GM18502 (cell line): Measurements from ENCODE around the gene ABL2.
A peak's percentile ranks its signal among the peaks of the same experiment; 100 is the strongest.
"Not testable (repeated sequence)": the region's sequence is repeated elsewhere in the genome, so short reads cannot be mapped to it uniquely, and the experiment has no call there.

Experiments used
- ATAC-seq: cut with Tn5 transposase; IDR thresholded peaks from one replicate; pipeline ENCODE4 v1.9.1; 2021; ENCODE audit warnings: mild to moderate bottlenecking; ENCODE audit not compliant: unreplicated experiment, poor library complexity

ABL2 gene

DNA sequence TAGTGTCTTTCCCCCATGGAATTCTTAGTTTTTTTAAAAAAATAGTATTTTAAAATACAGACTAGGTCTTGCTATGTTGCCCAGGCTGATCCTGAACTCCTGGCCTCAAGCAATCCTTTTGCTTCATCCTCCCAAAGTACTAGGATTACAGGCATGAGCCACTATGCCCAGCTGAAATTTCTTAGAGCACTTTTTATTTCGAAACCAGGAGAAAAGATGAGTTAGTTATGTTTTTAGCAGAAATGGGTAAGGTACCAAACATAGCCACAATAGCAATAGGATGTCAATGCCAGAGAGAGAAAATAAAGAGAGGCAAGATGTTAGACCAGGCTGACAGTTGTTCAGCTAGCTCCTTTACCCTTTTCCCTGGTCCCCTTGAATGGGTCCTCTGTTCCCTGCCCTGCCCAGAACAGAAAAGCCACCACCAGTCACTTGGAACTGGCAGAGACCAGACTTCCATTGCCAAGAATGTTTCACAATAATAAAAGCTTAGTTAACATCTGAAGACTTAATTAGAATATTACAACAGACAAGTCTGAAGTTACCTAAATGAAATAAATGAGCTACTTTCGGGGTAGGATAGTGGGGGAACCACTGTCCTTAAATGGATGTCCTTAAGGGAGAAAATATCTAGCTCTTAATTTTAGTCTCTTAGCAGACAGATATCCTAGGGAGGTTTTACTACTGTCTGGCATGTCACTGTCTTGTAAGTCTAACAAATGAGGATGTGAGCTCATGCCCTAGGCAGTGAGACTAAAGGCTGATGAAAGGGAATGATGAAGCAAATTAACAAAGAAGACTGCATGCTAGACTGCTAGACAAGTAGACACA is 54.3 kb downstream of the ABL2 start:
- ATAC-seq: no peak

DNA sequence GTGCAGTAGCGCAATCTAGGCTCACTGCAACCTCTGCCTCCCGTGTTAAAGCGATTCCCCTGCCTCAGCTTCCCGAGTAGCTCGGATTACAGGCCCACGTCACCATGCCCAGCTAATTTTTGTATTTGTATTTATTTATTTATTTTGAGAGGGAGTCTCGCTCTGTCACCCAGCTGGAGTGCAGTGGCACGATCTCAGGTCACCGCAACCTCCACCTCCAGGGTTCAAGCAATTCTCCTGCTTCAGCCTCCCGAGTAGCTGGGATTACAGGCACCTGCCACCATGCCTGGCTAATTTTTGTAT is 59.1 kb downstream of the ABL2 start:
- not testable (repeated sequence) for ATAC-seq

DNA sequence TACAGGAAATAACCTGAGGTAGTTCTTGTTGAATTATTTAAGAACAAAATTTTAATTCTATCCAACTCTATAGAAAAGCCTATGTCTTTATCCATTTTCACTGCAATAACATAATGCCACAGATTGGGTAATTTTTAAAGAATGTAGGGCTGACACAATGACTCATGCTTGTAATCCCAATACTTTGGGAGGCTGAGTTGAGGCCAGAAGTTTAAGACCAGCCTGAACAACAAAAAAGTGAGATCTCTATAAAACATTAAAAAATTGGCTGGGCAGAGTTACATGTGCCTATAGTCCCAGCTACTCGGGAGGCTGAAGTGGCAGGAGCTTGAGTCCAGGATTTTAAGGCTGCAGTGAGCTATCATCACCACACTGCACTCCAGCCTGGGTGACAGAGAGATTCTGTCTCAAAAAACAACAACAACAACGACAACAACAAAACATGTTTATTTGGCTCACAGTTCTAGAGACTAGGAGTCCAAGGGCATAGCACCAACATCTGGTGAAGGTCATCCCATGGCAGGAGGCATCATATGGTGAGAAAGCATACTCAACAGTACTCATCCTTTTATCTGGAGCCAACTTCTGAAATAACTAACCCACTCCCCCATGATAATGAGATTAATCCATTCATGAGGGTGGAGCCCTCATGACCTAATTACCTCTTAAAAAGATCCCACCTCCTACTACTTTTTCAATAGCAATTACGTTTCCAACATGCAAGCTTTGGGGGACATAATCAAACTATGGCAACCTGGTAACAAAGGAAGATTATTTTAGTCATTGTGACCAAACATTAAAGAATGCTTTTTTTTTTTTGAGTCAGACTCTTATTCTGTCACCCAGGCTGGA is 59.6 kb downstream of the ABL2 start:
- ATAC-seq: no peak

DNA sequence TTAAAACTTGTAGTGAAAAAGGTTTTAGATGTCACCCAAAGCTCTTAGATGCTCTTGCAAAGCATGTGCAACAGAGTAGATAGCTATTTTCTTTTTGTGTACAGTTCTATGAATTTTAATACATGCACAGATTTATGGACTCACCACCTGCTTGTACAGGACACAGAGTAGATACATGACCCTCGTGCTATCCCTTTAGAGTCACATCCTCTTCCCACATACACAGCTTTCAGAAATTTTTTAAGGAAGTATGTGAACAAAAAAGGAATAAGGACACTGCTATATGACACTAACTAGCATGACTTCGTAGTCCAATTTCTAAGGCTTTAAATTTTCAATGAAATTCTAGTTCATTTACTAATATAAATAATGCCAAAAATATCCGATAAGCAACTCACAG is 60.9 kb downstream of the ABL2 start:
- no peak for ATAC-seq

DNA sequence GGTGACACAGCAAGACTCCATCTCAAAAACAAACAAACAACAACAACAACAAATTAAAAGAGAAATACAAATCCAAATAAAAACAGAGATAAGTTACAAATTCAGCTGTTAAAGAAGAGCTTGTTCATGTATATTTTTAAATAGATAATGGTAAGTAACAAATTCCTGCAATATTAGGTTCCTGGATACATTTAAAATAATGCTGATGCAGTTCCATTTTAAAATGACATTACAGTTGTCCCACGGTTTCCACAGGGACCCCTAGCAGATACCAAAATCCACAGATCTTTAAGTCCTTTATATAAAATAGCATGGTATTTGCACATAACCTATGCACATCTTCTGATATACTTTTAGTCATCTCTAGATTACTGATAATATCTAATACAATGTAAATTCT is 61.5 kb downstream of the ABL2 start:
- no peak for ATAC-seq

DNA sequence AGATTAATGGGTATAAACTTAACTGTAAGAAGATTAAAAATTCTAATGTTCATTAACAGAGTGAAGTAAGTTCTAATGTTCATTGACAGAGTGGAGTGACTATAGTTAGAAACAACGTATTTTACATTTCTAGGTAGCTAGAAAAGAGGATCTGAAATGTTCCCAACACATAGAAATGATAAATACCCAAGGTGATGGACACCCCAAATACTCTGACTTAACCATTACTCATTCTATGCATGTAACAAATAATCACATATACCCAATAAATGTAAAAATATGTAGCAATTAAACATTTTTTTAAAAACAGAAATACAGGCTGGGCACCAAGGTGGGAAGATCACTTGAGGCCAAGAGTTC is 62.1 kb downstream of the ABL2 start:
- no peak for ATAC-seq

DNA sequence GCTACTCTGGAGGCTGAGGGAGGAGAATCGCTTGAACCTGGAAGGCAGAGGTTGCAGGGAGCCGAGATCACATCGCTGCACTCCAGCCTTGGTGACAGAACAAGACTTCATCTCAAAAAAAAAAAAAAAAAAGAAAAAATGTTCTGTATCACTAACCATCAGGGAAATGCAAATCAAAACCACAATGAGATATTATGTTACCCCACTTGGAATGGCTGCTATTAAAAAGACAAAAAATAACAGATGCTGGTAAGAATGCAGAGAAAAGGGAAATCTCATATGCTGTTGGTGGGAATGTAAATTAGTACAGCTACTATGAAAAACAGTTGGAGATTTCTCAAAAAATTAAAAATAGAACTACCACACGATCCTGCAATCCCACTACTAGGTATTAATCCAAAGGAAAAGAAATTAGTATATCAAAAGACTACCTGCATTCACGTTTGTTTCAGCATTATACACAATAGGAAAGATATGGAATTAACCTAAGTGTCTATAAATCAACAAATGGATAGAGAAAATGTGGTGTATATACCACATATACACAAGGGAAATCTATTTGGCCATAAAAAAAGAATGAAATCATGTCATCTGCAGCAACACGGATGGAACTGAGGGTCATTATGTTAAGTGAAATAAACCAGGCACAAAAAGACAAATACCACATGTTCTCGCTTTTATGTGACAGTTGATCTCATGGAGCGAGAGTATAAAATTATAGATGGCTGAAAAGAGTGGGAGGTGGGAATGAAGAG is 62.6 kb downstream of the ABL2 start:
- ATAC-seq: no peak

DNA sequence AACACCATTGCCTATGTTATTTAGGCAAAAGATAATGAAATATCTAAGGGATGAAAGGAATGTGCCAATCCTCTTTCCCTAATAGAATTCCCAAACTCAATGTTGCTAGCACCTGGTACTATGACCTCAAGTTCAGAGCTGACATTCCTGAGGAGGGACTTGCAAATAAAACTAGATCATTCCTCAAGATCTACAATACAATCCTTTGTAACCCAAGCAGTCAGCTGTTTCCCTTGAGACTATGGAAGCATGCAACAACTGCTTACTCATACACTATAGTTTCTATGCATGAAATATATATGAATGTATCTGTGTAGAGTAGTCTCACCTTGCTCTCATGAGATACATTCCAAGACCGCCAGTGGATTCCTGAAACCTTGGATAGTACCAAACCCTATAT is 65.0 kb downstream of the ABL2 start:
- no peak for ATAC-seq

DNA sequence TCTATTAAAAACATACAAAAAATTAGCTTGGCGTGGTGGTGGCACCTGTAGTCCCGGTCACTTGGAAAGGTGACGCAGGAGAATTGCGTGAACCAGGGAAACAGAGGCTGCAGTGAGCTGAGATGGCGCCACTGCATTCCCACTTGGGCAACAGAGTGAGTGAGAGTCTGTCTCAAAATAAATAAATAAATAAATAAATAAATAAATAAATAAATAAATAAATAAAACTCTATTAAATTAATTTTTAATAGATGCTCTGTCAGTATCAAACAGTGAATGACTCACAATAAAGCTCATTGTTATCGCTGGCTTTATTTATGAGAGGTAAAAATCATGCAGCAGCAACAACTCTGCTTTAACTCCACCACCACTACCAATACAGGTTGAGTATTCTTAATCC is 72.8 kb downstream of the ABL2 start:
- ATAC-seq: no peak

DNA sequence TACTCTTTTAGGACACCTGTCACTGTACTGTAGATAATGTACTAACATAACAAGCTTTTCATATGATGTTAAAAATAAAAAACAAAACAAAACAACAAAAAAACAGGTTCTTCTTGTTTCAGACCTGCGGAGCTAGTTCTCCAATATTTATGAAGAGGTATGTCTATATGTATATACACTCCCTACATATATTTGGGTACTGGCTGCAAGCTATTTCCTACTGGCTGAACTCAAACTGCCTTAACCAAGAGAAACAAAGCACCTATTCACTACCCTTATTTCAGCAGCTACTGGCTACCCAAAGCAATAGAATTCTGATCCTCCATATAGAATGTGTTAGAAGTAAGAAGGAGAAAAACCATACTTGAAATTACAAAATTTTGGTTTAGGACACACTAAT is 73.5 kb downstream of the ABL2 start:
- ATAC-seq: no peak

DNA sequence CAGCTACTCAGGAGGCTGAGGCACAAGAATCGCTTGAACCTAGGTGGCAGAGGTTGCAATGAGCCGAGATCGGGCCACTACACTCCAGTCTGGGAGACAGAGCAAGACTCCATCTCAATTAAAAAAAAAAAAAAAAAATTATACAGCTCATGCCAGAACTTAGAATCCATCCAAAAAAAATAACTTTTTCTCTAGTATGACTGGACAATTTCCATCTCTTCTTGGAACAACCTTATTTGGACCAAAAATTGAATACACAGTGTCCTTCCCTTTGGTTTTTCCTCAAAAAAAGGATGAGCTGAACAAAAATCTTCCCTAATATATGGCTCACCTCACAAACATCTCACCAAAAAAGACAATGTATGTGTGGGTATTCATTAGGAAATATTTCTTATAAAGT is 73.9 kb downstream of the ABL2 start:
- ATAC-seq: no peak

DNA sequence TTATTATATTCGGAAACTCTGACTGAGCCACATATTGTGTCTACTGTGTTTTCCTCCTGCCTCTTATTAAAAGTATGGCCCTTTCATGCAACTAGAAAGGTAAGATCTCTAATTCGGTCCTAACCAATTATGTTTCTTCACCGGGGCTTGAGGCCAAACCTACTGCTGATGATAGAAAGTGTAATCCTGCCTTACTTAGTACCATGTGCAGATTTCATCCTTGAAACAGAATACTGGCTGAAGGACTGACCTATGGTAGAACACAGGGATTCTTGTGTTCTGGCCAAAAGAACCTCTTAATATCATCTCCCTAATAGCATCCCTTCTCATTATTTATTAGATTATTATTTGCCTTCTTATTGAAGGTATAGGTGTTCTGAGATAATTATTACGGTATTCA is 75.0 kb downstream of the ABL2 start:
- ATAC-seq: no peak

DNA sequence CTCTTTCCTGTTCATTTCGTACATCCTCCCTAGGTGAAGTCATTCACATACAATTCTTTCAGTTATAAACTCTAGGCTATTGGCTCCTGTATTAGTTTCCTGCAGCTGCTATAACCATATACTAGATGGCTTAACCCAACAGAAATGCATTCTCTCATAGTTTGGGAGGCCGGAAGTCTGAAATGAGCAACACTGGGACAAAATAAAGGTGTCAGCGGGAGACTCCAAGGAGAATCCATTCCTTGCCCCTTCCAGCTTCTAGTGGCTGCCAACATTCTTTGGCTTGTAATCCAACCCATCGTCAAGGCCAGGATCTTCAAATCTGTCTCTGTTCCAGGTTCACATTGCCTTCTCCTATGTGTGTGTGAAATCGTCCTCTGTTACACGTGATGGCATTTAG is 76.3 kb downstream of the ABL2 start:
- ATAC-seq: no peak

DNA sequence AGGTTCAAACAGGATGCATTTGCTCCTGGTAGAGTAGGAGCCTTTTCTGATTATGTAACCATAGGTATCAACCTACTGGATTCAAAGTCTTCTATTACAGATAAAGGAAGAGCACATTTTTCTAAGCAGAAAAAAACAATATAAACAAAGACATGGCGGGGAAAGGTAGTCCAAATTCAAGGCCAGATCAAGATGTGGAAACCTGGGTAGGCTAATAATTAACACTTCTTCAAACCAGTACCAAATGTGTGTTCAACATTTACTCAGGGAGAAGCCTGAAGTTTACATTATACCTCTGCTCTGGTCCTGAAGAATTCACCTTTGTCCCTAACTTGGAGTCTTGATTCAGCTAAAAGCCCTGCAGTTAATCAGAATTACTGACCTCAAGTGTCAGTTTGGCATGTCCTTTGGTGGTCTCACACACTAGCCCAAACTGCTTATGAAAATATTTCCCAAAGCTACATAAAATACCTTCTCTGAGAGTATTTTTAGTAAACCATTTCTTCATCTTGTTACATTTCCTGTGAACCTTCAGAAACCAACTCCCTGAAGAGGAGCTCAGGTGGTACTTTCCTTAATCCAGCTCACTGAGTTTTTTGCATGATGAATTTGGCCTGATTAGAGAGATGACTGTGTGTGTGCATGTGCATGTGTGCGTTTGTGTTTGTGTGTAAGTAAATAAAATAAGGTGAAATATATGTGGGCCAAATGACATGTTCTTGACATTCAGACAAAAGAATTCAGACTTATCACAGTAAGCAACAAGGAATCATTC is 77.4 kb downstream of the ABL2 start:
- peak; percentile 59 for ATAC-seq

DNA sequence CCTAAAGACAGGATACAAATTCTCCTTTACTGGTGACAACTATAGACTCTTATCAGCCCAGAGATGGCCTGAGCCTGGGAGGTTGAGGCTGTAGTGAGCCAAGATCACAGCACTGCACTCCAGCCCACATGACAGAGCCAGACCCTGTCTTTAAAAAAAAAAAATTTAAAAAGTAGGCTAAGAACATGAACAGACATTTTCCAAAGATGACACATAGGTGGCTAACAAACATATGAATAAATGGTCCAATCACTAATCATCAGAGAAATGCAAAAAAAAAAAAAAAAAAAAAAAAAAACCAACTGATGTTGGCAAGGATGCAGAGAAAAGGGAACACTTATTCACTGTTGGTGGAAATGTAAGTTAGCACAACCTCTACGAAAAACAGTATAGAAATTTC is 82.6 kb downstream of the ABL2 start:
- ATAC-seq: no peak

DNA sequence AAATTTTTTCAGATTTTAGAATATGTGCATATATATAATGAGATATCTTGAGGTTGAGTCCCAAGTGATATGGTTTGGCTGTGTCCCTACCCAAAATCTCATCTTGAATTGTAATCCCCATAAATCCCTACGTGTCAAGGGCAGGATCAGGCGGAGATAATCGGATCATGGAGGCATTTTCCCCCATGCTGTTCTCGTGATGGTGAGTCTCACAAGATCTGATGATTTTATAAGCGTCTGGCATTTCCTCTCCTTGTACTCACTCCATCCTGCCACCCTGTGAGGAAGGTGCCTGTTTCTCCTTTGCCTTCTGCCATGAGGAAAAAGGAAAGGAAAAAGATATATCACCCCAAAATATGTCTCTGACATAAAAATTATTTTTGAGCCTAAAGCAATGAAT is 83.0 kb downstream of the ABL2 start:
- no peak for ATAC-seq

DNA sequence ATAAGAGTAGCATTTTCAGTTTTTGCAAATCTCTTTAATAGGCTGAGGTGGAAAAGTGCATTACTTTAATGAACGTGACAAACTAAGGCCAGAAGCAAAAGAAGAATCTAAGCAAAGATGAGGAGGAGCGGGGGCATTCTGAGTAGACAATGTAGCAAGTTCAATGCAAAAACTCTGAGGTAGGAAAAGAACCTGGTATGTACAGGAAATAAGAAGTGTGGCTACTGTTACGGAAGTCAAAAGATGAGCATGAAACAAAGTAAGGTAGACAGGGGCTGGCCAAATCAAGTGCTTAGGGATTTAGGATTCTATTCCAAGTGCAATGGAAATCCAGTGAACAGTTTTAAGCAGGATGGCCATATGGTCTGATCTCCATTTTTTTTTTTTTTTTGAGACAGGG is 84.0 kb downstream of the ABL2 start:
- no peak for ATAC-seq

DNA sequence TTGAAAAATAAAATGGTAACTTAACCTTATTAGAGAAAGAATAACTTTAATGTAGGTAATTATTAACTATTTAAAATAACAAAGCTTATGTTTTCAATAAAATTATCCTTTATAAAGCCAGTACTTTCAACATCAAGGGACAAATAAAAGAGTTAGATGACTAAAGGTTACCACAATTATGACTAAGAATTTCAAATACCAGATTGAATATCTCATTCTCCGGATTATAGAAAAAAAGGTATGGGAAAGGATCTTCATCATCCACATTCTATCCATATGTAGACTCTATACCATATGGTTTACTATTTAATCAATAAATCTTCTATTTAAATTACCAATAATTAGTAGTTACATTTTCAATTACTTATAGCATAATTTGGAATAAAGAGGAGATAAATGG is 84.9 kb downstream of the ABL2 start:
- no peak for ATAC-seq

DNA sequence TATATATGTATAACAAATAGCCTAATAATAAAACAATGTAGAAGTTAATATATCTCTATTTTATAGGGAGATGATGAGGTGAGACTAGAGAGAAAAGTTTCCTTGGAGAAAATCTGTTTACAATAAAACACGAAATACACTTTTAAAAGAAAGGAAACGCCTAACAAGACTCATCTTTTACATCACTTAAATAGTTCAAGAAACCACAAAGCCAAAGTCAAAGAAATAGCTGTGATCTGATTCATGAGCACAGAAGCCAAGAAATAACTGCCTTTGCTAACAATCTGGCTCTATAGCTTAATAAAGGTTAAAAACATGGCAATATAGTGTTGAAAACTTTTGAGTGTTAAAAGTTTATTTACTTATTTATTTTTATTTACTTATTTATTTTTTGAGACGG is 86.2 kb downstream of the ABL2 start:
- no peak for ATAC-seq

DNA sequence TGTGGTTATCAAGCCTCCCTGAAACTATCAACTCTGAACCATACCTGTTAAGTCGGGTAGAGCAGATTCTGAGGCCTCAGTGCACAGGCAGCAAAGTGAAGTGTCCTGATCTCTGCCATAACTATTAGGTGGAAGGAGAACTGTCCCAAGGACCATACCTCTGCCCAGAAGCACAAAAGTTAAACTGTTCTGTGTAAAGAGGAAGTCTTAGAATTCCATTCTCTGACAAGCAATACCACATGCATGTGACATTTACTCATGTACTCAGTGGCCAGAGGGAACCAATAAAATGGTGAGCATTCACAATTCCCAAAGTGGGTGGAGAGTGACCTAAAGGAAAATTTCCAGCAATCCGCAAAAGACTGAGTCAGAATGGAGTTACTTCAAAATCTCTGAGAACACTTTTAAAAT is 86.6 kb downstream of the ABL2 start:
- no peak for ATAC-seq
